ENCODE measurements around the gene CEP250. TPM values are rescaled to one million over a fixed set of nuclear protein-coding genes. Genes with fewer than 3 reads are reported as not detected.

Gene CEP250, protein sequence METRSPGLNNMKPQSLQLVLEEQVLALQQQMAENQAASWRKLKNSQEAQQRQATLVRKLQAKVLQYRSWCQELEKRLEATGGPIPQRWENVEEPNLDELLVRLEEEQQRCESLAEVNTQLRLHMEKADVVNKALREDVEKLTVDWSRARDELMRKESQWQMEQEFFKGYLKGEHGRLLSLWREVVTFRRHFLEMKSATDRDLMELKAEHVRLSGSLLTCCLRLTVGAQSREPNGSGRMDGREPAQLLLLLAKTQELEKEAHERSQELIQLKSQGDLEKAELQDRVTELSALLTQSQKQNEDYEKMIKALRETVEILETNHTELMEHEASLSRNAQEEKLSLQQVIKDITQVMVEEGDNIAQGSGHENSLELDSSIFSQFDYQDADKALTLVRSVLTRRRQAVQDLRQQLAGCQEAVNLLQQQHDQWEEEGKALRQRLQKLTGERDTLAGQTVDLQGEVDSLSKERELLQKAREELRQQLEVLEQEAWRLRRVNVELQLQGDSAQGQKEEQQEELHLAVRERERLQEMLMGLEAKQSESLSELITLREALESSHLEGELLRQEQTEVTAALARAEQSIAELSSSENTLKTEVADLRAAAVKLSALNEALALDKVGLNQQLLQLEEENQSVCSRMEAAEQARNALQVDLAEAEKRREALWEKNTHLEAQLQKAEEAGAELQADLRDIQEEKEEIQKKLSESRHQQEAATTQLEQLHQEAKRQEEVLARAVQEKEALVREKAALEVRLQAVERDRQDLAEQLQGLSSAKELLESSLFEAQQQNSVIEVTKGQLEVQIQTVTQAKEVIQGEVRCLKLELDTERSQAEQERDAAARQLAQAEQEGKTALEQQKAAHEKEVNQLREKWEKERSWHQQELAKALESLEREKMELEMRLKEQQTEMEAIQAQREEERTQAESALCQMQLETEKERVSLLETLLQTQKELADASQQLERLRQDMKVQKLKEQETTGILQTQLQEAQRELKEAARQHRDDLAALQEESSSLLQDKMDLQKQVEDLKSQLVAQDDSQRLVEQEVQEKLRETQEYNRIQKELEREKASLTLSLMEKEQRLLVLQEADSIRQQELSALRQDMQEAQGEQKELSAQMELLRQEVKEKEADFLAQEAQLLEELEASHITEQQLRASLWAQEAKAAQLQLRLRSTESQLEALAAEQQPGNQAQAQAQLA (N-terminal part only)
- polyA plus RNA-seq (2013, experiment 1 of 2), result 8.5 TPM
- 8.0 TPM for polyA plus RNA-seq (2013, experiment 2 of 2)

DNA sequence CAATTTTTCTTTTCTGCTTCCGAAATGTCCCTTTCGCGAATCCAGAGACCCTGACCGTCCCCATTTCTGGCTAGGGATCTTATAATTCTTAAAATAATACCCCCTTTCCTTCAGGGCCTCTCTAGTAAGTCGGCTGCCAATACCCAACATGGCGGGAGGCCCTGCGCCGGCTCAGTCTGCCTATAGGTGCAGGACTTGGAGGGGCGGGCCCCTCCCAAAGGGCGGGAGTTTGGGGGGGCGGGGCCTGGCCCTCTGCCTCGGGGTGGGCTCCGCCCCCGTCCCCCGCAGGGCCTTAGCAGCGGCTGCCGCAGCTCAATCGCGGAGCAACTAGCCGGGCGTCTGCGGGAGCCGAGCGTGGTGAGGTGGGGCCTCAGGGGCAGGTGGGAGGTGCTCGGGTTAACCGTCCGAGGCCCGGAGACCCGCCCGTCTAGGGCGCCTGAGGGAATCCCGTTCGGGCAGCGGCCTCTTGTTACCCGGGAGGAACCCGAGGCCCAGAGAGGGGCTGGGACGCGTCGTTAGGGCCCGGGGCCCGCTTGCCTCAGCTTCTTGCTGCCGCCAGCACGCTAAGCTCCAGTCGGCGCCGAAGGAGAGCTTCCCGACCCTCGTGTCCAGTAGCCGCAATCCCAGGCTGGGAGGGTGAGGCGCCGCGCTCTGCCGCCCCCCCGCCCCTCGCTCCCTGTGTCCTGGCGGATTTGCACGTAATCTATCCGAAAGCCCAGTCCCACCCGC is at the start of gene CEP250:
CEP250 (plus strand) TSS at position 718 of the 729 bp plus-strand sequence. CDS start 6,770 bp downstream, outside the sequence.
- Histone ChIP-seq H2AK5ac (ENCODE audit: low read length, severe bottlenecking) (peak within 1 kb of the TSS; percentile 24), H3K36me3 (ENCODE audit: control insufficient read depth in 1 of 2, insufficient read depth in 2 of 2, low read depth in 1 of 2, low read length in 2 of 2) (peaks cover 0 to 4% of the 10 kb centered on the region in 2 experiments), H3K14ac (ENCODE audit: low read length in 2 of 2) (peak within 1 kb of the TSS in 1 of 2 experiments; percentile 99), H2BK5ac (ENCODE audit: low read depth, low read length, poor library complexity, severe bottlenecking) (peak within 1 kb of the TSS; percentile 98), H3K79me1 (replicated peaks; ENCODE audit: low read length, poor library complexity, severe bottlenecking) (peaks cover 7% of the 10 kb centered on the region), H4K91ac (ENCODE audit: low read length) (peak within 1 kb of the TSS; percentile 87), H3K4me2 (ENCODE audit: low read length, poor library complexity, severe bottlenecking) (peak within 1 kb of the TSS; percentile 59), H3K18ac (ENCODE audit: low read depth in 1 of 2, low read length in 2 of 2) (peak within 1 kb of the TSS; percentile 91 to 94), H3K4ac (ENCODE audit: low read depth in 1 of 2, low read length in 2 of 2) (peak within 1 kb of the TSS; percentile 35 to 75), H3K9me3 (ENCODE audit: control insufficient read depth, low read length) (no peaks in the 10 kb centered on the region), H2BK15ac (ENCODE audit: low read depth, poor library complexity, severe bottlenecking) (no peak within 1 kb of the TSS), H2BK12ac (ENCODE audit: low read length in 2 of 2) (peak within 1 kb of the TSS; percentile 11 to 27), H2BK120ac (ENCODE audit: low read depth, low read length) (peak within 1 kb of the TSS; percentile 88), H3K23ac (ENCODE audit: low read length in 2 of 2) (peak within 1 kb of the TSS in 1 of 2 experiments; percentile 34), H3K4me1 (ENCODE audit: control insufficient read depth, insufficient read depth, low read depth, low read length) (peaks cover 1% of the 10 kb centered on the region), H3K9ac (ENCODE audit: low read length) (peak within 1 kb of the TSS; percentile 98), H3K4me3 (ENCODE audit: insufficient read depth in 1 of 2, low read depth in 1 of 2, low read length in 2 of 2) (peak within 1 kb of the TSS; percentile 80 to 91), H4K8ac (ENCODE audit: low read length) (peak within 1 kb of the TSS; percentile 81), H2AFZ (ENCODE audit: low read depth, low read length) (peak within 1 kb of the TSS; percentile 78), H3K27ac (ENCODE audit: low read length, poor library complexity, severe bottlenecking) (peak within 1 kb of the TSS; percentile 100), H3K27me3 (ENCODE audit: control insufficient read depth in 1 of 2, insufficient read depth in 1 of 2, low read length in 2 of 2) (no peaks in the 10 kb centered on the region)
- WGBS, result under 1% methylated on average over 58 of the region's 59 CpGs
- peak; percentile 96 for DNase-seq

GRCh38 chr20:35405775-35406174 is 49.6 kb upstream of the CEP250 start:
- Histone ChIP-seq H2AK5ac (ENCODE audit: low read length, severe bottlenecking) (no peak overlapping the region), H2BK120ac (ENCODE audit: low read depth, low read length) (no peak overlapping the region), H3K27me3 (ENCODE audit: control insufficient read depth in 1 of 2, insufficient read depth in 1 of 2, low read length in 2 of 2) (no peaks in the 10 kb centered on the region), H3K36me3 (ENCODE audit: control insufficient read depth in 1 of 2, insufficient read depth in 2 of 2, low read depth in 1 of 2, low read length in 2 of 2) (peaks cover 24 to 47% of the 10 kb centered on the region in 2 experiments), H4K91ac (ENCODE audit: low read length) (no peak overlapping the region), H3K4me1 (ENCODE audit: control insufficient read depth, insufficient read depth, low read depth, low read length) (peaks cover 2% of the 10 kb centered on the region), H3K23ac (ENCODE audit: low read length in 2 of 2) (no peak overlapping the region), H3K4me2 (ENCODE audit: low read length, poor library complexity, severe bottlenecking) (no peak overlapping the region), H3K79me1 (replicated peaks; ENCODE audit: low read length, poor library complexity, severe bottlenecking) (peaks cover 3% of the 10 kb centered on the region), H3K4ac (ENCODE audit: low read depth in 1 of 2, low read length in 2 of 2) (no peak overlapping the region), H2BK15ac (ENCODE audit: low read depth, poor library complexity, severe bottlenecking) (no peak overlapping the region), H4K8ac (ENCODE audit: low read length) (no peak overlapping the region), H3K9ac (ENCODE audit: low read length) (no peak overlapping the region), H3K27ac (ENCODE audit: low read length, poor library complexity, severe bottlenecking) (no peak overlapping the region), H3K14ac (ENCODE audit: low read length in 2 of 2) (no peak overlapping the region), H2BK12ac (ENCODE audit: low read length in 2 of 2) (no peak overlapping the region), H2BK5ac (ENCODE audit: low read depth, low read length, poor library complexity, severe bottlenecking) (no peak overlapping the region), H2AFZ (ENCODE audit: low read depth, low read length) (no peak overlapping the region), H3K9me3 (ENCODE audit: control insufficient read depth, low read length) (peaks cover 7% of the 10 kb centered on the region), H3K4me3 (ENCODE audit: insufficient read depth in 1 of 2, low read depth in 1 of 2, low read length in 2 of 2) (no peak overlapping the region), H3K18ac (ENCODE audit: low read depth in 1 of 2, low read length in 2 of 2) (no peak overlapping the region)
- WGBS, result 100% methylated on average over 1 of the region's 3 CpGs
- no peak for DNase-seq

DNA sequence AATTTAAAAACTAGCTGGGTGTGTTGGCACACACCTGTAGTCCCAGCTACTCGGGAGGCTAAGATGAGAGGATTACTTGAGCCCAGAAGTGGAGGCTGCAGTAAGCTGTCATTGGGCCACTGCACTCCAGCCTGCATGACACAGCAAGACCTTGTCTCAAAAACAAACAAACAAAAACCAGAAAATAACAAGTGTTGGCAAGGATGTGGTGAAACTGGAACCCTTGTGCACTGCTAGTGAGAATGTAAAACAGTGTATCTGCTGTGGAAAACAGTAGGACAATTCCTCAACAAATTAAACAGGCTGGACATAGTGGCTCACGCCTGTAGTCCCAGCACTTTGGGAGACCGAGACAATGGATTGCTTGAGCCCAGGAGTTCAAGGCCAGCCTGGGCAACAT is 47.1 kb upstream of the CEP250 start:
- no peak overlapping the region for H3K9ac ChIP-seq (ENCODE audit: low read length)
- H3K27ac ChIP-seq (ENCODE audit: low read length, poor library complexity, severe bottlenecking), result no peak overlapping the region
- H2AFZ ChIP-seq (ENCODE audit: low read depth, low read length), result no peak overlapping the region
- H2AK5ac ChIP-seq (ENCODE audit: low read length, severe bottlenecking), result no peak overlapping the region
- peaks cover 2% of the 10 kb centered on the region for H3K79me1 ChIP-seq (replicated peaks; ENCODE audit: low read length, poor library complexity, severe bottlenecking)
- no peak overlapping the region for H2BK120ac ChIP-seq (ENCODE audit: low read depth, low read length)
- no peak overlapping the region for H2BK12ac ChIP-seq (ENCODE audit: low read length in 2 of 2)
- H3K27me3 ChIP-seq (ENCODE audit: control insufficient read depth in 1 of 2, insufficient read depth in 1 of 2, low read length in 2 of 2), result no peaks in the 10 kb centered on the region
- DNase-seq, result no peak
- H3K14ac ChIP-seq (ENCODE audit: low read length in 2 of 2), result no peak overlapping the region
- no peak overlapping the region for H4K8ac ChIP-seq (ENCODE audit: low read length)
- H3K4me1 ChIP-seq (ENCODE audit: control insufficient read depth, insufficient read depth, low read depth, low read length), result peaks cover 6% of the 10 kb centered on the region
- peaks cover 24 to 46% of the 10 kb centered on the region in 2 experiments for H3K36me3 ChIP-seq (ENCODE audit: control insufficient read depth in 1 of 2, insufficient read depth in 2 of 2, low read depth in 1 of 2, low read length in 2 of 2)
- H3K23ac ChIP-seq (ENCODE audit: low read length in 2 of 2), result no peak overlapping the region
- 97% methylated on average over 3 of the region's 3 CpGs for WGBS
- no peak overlapping the region for H2BK5ac ChIP-seq (ENCODE audit: low read depth, low read length, poor library complexity, severe bottlenecking)
- H4K91ac ChIP-seq (ENCODE audit: low read length), result no peak overlapping the region
- H3K18ac ChIP-seq (ENCODE audit: low read depth in 1 of 2, low read length in 2 of 2), result no peak overlapping the region
- peaks cover 7% of the 10 kb centered on the region for H3K9me3 ChIP-seq (ENCODE audit: control insufficient read depth, low read length)
- H3K4me2 ChIP-seq (ENCODE audit: low read length, poor library complexity, severe bottlenecking), result no peak overlapping the region
- no peak overlapping the region for H2BK15ac ChIP-seq (ENCODE audit: low read depth, poor library complexity, severe bottlenecking)
- no peak overlapping the region for H3K4me3 ChIP-seq (ENCODE audit: insufficient read depth in 1 of 2, low read depth in 1 of 2, low read length in 2 of 2)
- no peak overlapping the region for H3K4ac ChIP-seq (ENCODE audit: low read depth in 1 of 2, low read length in 2 of 2)

All from mesenchymal stem cell (in vitro differentiated cells and primary cell).